HCT116 (cell line): ENCODE results near the gene SDF2L1. TPM values are rescaled to one million over a fixed set of nuclear protein-coding genes. Genes with fewer than 3 reads are reported as not detected.

ENCODE experiments used
- ATAC-seq: fragments of 200-7000 bp; cut with Tn5 transposase; 2 replicates; pipeline ENCODE4 v1.9.1; 2020; ENCODE audit warnings: mild to moderate bottlenecking, moderate library complexity
- BruUV-seq: library from RNA; stranded (reverse); fragments of 400-500 nt; replicated peaks from 2 replicates; lab custom pipeline; 2021; lab: Mats Ljungman, UMichigan
- CTCF ChIA-PET: fragments of 300-600 bp; sonication (Branson Sonifier 250); formaldehyde crosslinking; loops from one replicate; lab custom pipeline; 2021; ENCODE audit warnings: antibody characterized with exemption; lab: Charles Lee
- POLR2A ChIA-PET: fragments of 300-600, 350-600 bp; sonication (Branson Sonifier 250); formaldehyde crosslinking; loops from one replicate; lab custom pipeline; 2021; ENCODE audit warnings: antibody characterized with exemption; lab: Charles Lee
- RAD21 ChIA-PET, 2 experiments: fragments of 300-600 bp; sonication (Branson Sonifier 250); formaldehyde crosslinking; loops; one replicate each; lab custom pipeline; 2023; ENCODE audit warnings: low total read pairs in 2 of 2; ENCODE audit not compliant: uncharacterized antibody in 2 of 2, unreplicated experiment in 2 of 2, low non-redundant PET in 1 of 2; lab: Charles Lee
- DNase-seq: peaks from one replicate; pipeline ENCODE4 v3.0.0-alpha.2; 2010; ENCODE audit warnings: low read depth, low spot score
- H2AFZ ChIP-seq: fragments of 200-600 bp; shearing (Covaris generic), sonication (generic); 2 replicates; pipeline ENCODE4 v1.6.1; 2017; ENCODE audit warnings: low read depth, mixed run types, mixed read lengths, antibody characterized with exemption, low read length; ENCODE audit not compliant: poor library complexity, severe bottlenecking
- H3K27ac ChIP-seq: 2 replicates; pipeline ENCODE4 v1.5.1; 2012; ENCODE audit warnings: low read depth, low read length
- H3K27me3 ChIP-seq: fragments of 200-600 bp; sonication (generic); 2 replicates; pipeline ENCODE4 v1.6.1; 2016; ENCODE audit warnings: mixed run types, low read length, mixed read lengths; ENCODE audit not compliant: insufficient read depth
- H3K36me3 ChIP-seq, 2 experiments: fragments of 200-500 bp in 1 of 2; fragments of 200-600 bp in 1 of 2; sonication (Bioruptor generic) in 1 of 2; sonication (generic) in 1 of 2; 2 replicates each; pipeline versions ENCODE4 v1.5.1 to v1.6.1; 2014 to 2016; ENCODE audit warnings: low read length in 2 of 2, inconsistent platforms in 1 of 2, mixed read lengths in 1 of 2, mixed run types in 1 of 2; ENCODE audit not compliant: insufficient read depth in 2 of 2, control insufficient read depth in 1 of 2
- H3K4me1 ChIP-seq, 2 experiments: fragments of 200-600 bp in 1 of 2; sonication (generic) in 1 of 2; 2 replicates each; pipeline versions ENCODE4 v1.5.1 to v1.6.1; 2012 to 2017; ENCODE audit warnings: low read length in 2 of 2, inconsistent platforms in 1 of 2, mild to moderate bottlenecking in 1 of 2, mixed read lengths in 1 of 2, mixed run types in 1 of 2, moderate library complexity in 1 of 2; ENCODE audit not compliant: insufficient read depth in 2 of 2, control insufficient read depth in 1 of 2
- H3K4me2 ChIP-seq: fragments of 200-600 bp; sonication (generic); 2 replicates; pipeline ENCODE4 v1.6.1; 2017; ENCODE audit warnings: mixed run types, low read length, mixed read lengths
- H3K4me3 ChIP-seq, 2 experiments: fragments of 200-600 bp in 1 of 2; sonication (generic) in 1 of 2; replicated peaks in 1 of 2; 2 replicates each; pipeline ENCODE4 v1.5.1; 2011 to 2016; ENCODE audit warnings: low read length in 2 of 2, control low read depth in 1 of 2, low read depth in 1 of 2, mild to moderate bottlenecking in 1 of 2, mixed read lengths in 1 of 2, mixed run types in 1 of 2
- H3K79me2 ChIP-seq: fragments of 200-600 bp; sonication (generic); 2 replicates; pipeline ENCODE4 v1.6.1; 2017; ENCODE audit warnings: mild to moderate bottlenecking, mixed run types, low read length, moderate library complexity, mixed read lengths; ENCODE audit not compliant: insufficient read depth
- H3K9ac ChIP-seq: fragments of 200-600 bp; sonication (generic); 2 replicates; pipeline ENCODE4 v1.6.1; 2016; ENCODE audit warnings: low read length, mixed read lengths
- H3K9me2 ChIP-seq: fragments of 200-600 bp; sonication (generic), shearing (Covaris generic); 2 replicates; pipeline ENCODE4 v1.6.1; 2017; ENCODE audit warnings: mixed run types, mild to moderate bottlenecking, moderate library complexity; ENCODE audit not compliant: insufficient read depth
- H3K9me3 ChIP-seq, 2 experiments: fragments of 200-500 bp in 1 of 2; fragments of 200-600 bp in 1 of 2; sonication (Bioruptor generic) in 1 of 2; sonication (generic) in 1 of 2; 2 replicates each; pipeline ENCODE4 v1.6.1; 2014 to 2017; ENCODE audit warnings: low read length in 2 of 2, mixed read lengths in 2 of 2, inconsistent platforms in 1 of 2, low read depth in 1 of 2, mild to moderate bottlenecking in 1 of 2, mixed run types in 1 of 2, moderate library complexity in 1 of 2; ENCODE audit not compliant: control insufficient read depth in 1 of 2, insufficient read depth in 1 of 2
- H4K20me1 ChIP-seq: fragments of 200-600 bp; sonication (generic), shearing (Covaris generic); 2 replicates; pipeline ENCODE4 v1.6.1; 2017; ENCODE audit warnings: mixed run types, mild to moderate bottlenecking, moderate library complexity; ENCODE audit not compliant: insufficient read depth
- CBX3 ChIP-seq: IDR thresholded peaks from 2 replicates; pipeline ENCODE4 v1.6.1; 2012; ENCODE audit warnings: low read depth
- CTCF ChIP-seq, 3 experiments: fragments of 200-600 bp in 1 of 3; sonication (generic) in 1 of 3; IDR thresholded peaks in 2 of 3; conservative IDR thresholded peaks in 1 of 3; 2 replicates each; pipeline ENCODE4 v1.5.1; 2012 to 2017; ENCODE audit warnings: low read depth in 2 of 3, low read length in 2 of 3, antibody characterized with exemption in 1 of 3, borderline replicate concordance in 1 of 3, control low read depth in 1 of 3, mild to moderate bottlenecking in 1 of 3, mixed read lengths in 1 of 3, mixed run types in 1 of 3, moderate library complexity in 1 of 3; ENCODE audit not compliant: insufficient read depth in 1 of 3
- ELF1 ChIP-seq: IDR thresholded peaks from 2 replicates; pipeline ENCODE4 v1.6.1; 2012; ENCODE audit warnings: low read depth, borderline replicate concordance
- EZH2phosphoT487 ChIP-seq: fragments of 200-600 bp; IDR thresholded peaks from 2 replicates; pipeline ENCODE4 v1.6.1; 2018; ENCODE audit warnings: antibody characterized with exemption, borderline replicate concordance
- FOSL1 ChIP-seq: IDR thresholded peaks from 2 replicates; pipeline ENCODE4 v1.6.1; 2012; ENCODE audit warnings: low read depth
- JUND ChIP-seq: IDR thresholded peaks from 2 replicates; pipeline ENCODE4 v1.6.1; 2012
- MAX ChIP-seq: IDR thresholded peaks from 2 replicates; pipeline ENCODE4 v1.6.1; 2012
- POLR2A ChIP-seq: IDR thresholded peaks from 2 replicates; pipeline ENCODE4 v1.7.0; 2011; ENCODE audit warnings: borderline replicate concordance; ENCODE audit not compliant: insufficient read depth, insufficient read length; ENCODE audit errors: extremely low read depth
- POLR2AphosphoS5 ChIP-seq: IDR thresholded peaks from 2 replicates; pipeline ENCODE4 v1.6.1; 2011; ENCODE audit warnings: mild to moderate bottlenecking, low read depth, low read length, moderate library complexity
- SIN3A ChIP-seq: IDR thresholded peaks from 2 replicates; pipeline ENCODE4 v1.6.1; 2012; ENCODE audit warnings: low read depth
- SRF ChIP-seq: IDR thresholded peaks from 2 replicates; pipeline ENCODE4 v1.6.1; 2012; ENCODE audit warnings: low read depth
- TCF7L2 ChIP-seq: IDR thresholded peaks from 2 replicates; pipeline ENCODE4 v1.7.0; 2011; ENCODE audit warnings: borderline replicate concordance, inconsistent platforms; ENCODE audit not compliant: insufficient read depth, insufficient read length; ENCODE audit errors: extremely low read depth
- YY1 ChIP-seq: IDR thresholded peaks from 2 replicates; pipeline ENCODE4 v1.6.1; 2011; ENCODE audit warnings: low read length, low read depth, moderate library complexity, mild to moderate bottlenecking; ENCODE audit not compliant: insufficient replicate concordance; ENCODE audit errors: extremely low read depth
- ZBTB33 ChIP-seq: IDR thresholded peaks from 2 replicates; pipeline ENCODE4 v1.6.1; 2011; ENCODE audit warnings: mild to moderate bottlenecking, low read length, moderate library complexity; ENCODE audit not compliant: insufficient replicate concordance; ENCODE audit errors: extremely low read depth
- ZFX ChIP-seq: fragments of 450-650 bp; IDR thresholded peaks from 2 replicates; pipeline ENCODE4 v1.6.1; 2017
- ZNF274 ChIP-seq: fragments of 200-500 bp; sonication (Bioruptor generic); IDR thresholded peaks from 2 replicates; pipeline ENCODE4 v1.6.1; 2014; ENCODE audit warnings: mild to moderate bottlenecking, low read depth, low read length, inconsistent platforms
- intact Hi-C: fragments of 100-400 bp; cut with micrococcal nuclease; formaldehyde crosslinking; loops from 2 replicates; pipeline ENCODE4 v1.10.0; 2022
- total RNA-seq: library from RNA; stranded (reverse); gene quantifications from one replicate; pipeline ENCODE4 v1.2.1, GENCODE V29; 2021; ENCODE audit not compliant: unreplicated experiment
- TF ChIP-seq, protein P1 (sequence below): IDR thresholded peaks from 2 replicates; pipeline ENCODE4 v1.6.1; 2012

Gene SDF2L1
- total RNA-seq, 1 experiment from 2014 or later: 86.2 TPM

DNA sequence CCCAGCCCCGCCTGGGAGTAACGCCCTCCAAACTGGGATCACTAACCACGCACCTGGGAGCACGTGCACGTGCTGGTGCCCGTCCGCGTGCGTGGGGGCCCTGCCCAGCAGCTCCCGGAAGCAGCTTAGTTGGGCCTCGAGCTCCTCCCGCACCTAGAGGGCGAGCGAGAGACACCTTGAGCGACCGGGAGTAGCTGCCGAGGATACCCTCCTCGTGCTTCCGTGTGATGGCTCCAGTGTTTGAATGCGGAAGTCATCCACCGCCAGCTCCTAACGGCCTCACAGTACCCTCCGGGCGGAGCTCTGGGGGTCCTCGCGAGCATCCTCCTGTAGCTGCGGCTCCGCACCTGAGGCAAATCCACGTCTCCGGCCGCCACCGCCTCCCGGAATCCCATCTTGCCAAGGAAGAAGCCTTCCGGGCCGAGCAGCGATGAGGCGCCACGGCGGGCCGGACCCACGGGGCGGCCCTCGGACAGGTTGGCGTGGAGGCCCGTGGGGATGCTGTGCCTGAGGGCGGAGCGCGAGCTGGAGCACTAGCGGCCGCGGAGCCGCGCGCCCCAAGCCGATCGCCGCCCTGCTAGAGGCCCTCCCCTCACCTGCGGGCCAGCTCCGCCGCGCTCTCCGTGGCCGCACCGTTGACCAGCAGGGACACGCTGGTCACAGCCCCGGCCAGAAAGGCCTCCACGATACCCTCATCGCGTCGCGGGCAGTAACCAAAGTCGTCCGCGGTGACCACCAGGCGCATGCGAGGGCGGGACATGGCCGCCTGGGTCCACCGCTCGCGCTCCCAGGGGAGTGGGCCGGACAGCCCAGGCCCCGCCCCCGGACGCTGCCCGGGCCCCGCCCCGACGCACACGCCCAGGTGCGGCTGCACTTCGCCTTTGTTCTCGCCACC, 12.6 kb upstream of the SDF2L1 start, which contains the start of gene YDJC:
YDJC (minus strand) TSS at position 768 of the 895 bp plus-strand sequence; CDS start at position 760, 8 bp downstream.
- Histone ChIP-seq H4K20me1 (no peaks in the 10 kb centered on the region), H3K4me1 (peaks cover 9 to 40% of the 10 kb centered on the region in 2 experiments), H3K36me3 (peaks cover 0 to 19% of the 10 kb centered on the region in 2 experiments; a peak in 1 of 4 replicates), H3K27ac (peak within 1 kb of the TSS; percentile 99), H3K79me2 (peaks cover 45% of the 10 kb centered on the region), H3K4me2 (peak within 1 kb of the TSS; percentile 94), H2AFZ (no peak within 1 kb of the TSS), H3K9me2 (no peaks in the 10 kb centered on the region), H3K27me3 (no peaks in the 10 kb centered on the region), H3K9me3 (no peaks in the 10 kb centered on the region), H3K9ac (peak within 1 kb of the TSS; percentile 99), H3K4me3 (peak within 1 kb of the TSS; percentile 86 to 91)
- ChIA-PET POLR2A (interaction anchor here (0.7 to 2.9 kb wide), 8 partner anchors 13 to 73 kb away, joined by 3 to 43 read pairs (median 4); partner anchors contain the start of gene SDF2L1), CTCF (interaction anchor here (0.5 to 5.7 kb wide), 11 partner anchors 10 to 73 kb away, joined by 3 to 103 read pairs (median 3); partner anchors contain the start of gene SDF2L1), RAD21 (interaction anchor here (0.6 to 0.8 kb wide), 3 partner anchors 12 to 16 kb away, joined by 3 to 7 read pairs (median 6); partner anchors contain the start of gene SDF2L1 (in 1 of the 2))
- DNase-seq: peak; percentile 87
- intact Hi-C loops: no loop called here
- no TSS peak for BruUV-seq
- ATAC-seq: peak; percentile 81
- TF ChIP-seq ZBTB33 (no peak), CTCF (IDR thresholded peaks at IDR 0.05 in 2 of 3, conservative IDR thresholded peaks at IDR 0.05 in 1 of 3; ENCODE audit: borderline replicate concordance in 1 of 3, insufficient read depth in 1 of 3, low read depth in 2 of 3, low read length in 2 of 3) (peak; percentile 51 to 77 (median 54); a peak in 5 of 6 replicates), POLR2AphosphoS5 (peak; percentile 82), JUND (peak; percentile 33; the same call in 1 of the 2 replicates), YY1 (peak; percentile 80), ELF1 (peak; percentile 96), MAX (peak; percentile 100), SIN3A (peak; percentile 81), ZNF274 (no peak), EZH2phosphoT487 (no peak), CBX3 (peak; percentile 92), ZFX (peak; percentile 72; the same call in 1 of the 2 replicates), FOSL1 (no peak; the same call in 1 of the 2 replicates), SRF (no peak; the same call in 1 of the 2 replicates), POLR2A (peak; percentile 73), TCF7L2 (peak; percentile 81)
- TF ChIP-seq, protein P1, sequence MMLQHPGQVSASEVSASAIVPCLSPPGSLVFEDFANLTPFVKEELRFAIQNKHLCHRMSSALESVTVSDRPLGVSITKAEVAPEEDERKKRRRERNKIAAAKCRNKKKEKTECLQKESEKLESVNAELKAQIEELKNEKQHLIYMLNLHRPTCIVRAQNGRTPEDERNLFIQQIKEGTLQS: no peak
